GM10847 (cell line): ENCODE measurements around the gene TSPAN2.

Experiments used
- POLR2A ChIP-seq: IDR thresholded peaks from 2 replicates; pipeline ENCODE4 v1.6.1; 2011; ENCODE audit not compliant: insufficient read length; ENCODE audit errors: extremely low read depth

The TSPAN2 gene

DNA sequence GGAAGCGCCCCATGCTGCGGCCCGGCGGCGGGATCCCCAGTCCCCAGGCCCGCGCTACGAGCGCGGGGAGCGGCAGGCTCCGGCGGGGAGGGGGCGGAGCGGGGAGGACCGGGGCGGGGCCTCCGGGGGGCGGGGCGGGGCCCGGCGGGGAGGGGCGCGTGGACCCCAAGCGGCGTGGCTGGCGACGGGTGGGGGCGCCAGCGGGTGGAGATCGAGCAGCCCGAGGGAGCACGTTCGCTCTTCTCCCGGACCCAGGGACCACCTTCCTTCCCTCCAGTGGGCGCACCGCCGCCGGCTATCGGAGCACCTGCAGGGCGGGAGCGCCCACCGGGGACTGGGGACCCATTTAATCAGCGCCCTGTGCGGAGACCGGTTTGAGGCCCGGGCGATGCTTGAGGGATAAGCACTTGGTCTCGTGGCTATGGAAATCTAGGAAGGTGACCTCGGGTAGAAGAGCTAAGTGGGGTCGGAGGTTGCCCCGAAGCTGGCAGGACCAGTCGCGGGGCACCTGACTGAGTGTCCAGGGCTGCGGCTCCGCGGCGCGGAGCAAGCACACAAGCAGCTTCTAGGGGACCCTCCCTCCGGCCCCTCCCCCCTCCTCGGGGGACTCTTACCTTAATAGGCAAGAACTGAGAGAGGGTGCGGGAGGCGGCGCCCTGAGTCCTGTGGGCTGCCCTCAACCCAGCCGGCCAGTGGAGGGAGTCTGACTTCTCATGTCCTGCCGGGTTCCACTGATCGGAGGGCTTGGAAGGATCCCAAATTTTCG is at the start of gene TSPAN2:
Gene TSPAN2, minus strand, starts transcription at position 84 of the 766 bp plus-strand sequence. Its CDS starts 71 bp downstream, at position 13.
- TF ChIP-seq POLR2A = no peak

DNA sequence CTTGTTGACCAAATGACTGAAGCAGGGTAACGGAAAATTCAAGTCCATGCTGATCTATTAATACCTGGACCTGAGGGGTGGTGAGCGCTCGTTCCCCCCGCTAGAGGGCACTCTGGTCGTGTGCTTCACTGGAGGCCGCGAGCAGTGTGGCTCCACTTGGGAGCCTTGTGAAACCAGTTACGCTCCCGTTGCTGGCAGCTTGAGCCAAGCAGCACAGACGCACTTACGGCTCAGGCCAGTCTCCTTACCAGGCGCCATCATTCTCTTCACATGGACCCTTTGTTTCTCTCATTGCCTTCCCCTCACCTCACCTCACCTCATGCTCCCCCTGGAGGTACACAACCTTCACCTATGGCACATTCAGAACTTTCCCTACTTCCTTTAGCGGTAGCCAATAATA is 49.7 kb upstream of the TSPAN2 start:
- no peak for TF ChIP-seq POLR2A

DNA sequence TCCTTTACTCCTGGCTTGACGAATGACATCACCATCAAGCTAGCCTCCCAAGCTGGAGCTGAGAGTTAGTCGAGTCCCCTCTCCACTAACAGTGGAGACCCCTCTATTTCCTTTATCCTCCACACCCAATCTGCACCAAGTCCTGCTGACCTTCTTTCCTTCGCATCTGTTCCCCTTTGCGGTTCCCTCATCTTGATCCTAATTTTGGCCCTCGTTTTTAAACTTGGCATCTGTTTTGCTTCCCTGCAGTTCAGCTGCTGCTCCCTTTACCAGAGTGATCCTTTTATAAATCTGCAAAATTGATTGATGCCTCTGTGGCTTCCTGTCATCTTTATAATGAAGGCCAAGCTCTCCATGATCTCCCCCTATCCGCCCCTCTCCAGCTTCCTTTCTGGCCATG is 49.0 kb upstream of the TSPAN2 start:
- no peak for TF ChIP-seq POLR2A

DNA sequence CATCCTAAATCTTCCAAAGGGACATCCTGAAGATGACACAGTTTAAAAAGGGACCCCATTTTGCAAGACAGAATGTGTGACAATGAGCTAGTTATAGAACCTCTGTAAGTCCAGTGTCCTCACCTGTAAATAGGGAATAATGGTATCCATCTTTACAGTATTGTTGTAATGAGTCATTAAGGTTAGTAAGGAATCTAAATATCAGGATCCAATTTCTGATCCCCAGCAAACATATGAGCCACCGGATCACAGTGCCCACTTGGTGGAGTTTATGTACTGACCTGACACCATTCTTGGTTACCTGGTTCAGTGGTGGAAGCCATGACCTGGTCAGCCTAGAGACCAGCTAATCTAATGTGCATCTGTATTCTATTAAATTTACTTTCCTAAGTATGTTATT is 47.9 kb upstream of the TSPAN2 start:
- TF ChIP-seq POLR2A = no peak

DNA sequence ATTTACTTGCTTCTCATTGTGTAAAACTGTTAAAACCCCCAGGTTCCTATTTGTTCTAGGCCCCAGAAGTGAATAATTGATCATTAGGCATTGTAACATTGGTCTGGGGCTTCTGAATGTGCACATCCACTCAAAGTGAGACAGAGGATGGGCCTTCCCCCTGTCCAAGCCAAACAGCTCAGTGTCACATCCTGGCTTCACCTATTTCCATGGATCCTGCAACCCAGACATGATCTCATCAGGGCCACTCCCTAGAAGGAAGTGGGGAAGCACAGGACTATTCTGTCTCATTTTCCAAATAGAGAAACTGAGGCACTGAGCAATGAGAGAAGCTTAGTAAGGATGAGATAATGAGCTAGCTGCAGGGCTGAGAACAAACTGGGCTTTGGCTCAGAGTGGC is 47.4 kb upstream of the TSPAN2 start:
- no peak for TF ChIP-seq POLR2A

DNA sequence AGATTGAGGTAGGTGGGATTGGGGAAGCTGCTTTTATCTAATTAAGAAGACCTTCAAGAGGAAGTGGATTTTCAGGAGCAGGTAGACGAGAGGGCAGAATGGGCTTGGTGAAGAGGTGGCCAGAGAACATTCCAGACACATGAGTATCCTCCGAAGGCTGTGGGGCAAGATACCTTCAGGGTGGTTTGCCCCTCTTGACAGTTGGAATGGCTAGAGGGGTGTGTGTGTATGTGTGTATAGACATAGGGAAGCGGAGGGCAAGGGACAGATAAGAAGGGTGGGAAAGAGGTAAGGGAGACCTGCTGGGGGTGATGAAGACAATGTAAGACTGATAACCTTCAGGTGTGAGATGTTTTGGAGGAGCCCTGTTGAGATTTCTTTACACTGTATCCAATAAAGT is 46.8 kb upstream of the TSPAN2 start:
- TF ChIP-seq POLR2A = no peak

DNA sequence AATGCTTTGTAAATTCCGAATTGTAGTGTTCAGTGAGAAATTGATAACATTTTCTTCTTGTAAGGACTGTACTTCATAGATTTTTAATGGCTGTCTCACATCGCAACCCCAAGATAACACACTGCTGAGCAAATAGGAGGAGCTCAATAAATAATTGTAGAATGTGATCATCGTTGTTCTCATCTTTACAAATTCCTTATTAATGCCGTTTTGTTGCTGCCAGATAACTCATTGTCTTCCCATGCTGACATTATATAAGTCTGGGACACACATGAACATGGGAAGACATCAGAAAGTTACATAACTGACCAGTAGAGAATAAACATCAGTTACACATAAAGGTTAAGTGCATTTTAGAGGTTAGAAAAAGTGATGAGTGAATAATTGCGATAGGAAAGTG is 46.4 kb upstream of the TSPAN2 start:
- TF ChIP-seq POLR2A = no peak

DNA sequence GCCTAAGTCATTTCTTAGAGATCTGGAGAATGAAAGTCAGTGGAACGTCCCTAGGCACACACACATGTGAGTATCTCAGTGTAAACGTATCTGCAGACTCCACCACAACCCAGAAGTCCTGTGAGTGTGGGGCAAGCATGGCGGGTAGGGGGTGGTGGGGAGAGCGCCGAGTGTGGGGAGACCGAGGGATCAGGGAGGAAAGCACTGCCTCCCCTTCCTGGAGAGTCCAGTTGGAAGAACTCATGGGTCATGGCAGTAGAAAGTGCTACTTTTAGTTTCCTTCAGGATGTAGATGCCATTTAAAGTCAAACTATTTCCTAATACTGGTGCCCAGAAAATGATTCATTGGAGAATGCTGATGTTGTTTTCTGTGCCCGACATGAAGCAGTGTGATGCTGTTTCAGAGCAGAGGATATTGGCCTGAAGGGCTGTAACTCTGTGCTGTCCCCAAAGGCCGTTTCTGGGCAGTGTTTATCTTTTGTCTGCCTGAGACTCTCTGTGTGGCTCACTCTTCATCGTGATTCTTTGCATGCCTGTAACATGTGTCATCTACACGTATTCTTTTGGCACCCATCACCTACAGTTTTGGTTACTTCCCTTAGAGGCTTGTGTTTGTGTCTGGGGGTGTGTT is 45.7 kb upstream of the TSPAN2 start:
- no peak for TF ChIP-seq POLR2A

DNA sequence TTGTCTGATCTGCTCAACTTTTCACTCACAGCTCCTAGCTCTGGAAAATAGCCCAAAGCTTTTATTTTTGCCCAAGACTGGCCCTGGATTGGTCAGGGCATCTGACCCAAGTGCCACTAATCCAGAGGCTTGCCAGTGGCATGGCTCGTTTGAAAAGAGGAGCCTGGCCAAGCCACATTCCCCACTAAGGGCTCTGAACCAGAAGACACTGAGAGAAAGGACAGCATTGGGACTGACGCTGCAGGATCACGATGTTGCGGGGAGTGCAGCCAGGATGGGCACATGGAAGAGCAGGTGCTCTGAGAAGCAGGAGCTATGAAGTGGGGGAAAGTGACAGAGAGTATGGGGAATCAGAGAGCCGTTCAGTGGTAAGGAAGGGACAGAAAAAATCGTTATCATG is 44.9 kb upstream of the TSPAN2 start:
- TF ChIP-seq POLR2A = no peak

DNA sequence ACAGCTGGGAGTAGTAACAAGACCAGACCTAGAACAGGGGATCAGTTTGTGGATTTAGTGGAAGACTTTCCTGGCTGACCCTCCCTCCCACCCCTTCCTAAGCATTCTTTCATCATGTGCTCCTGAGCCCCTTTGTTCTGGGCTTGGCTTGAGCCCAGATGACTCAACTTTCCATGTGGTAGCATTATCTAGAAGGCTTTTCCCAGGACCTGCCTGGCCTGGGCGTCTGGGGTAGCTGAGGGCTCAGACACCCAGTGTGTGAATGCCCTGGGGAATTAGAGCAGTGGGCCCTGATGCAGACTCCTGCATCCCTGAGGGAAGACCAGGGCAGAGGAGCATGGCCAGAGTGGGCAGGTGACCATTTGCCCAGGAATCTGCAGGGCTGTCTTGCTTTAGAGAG is 44.1 kb upstream of the TSPAN2 start:
- no peak for TF ChIP-seq POLR2A

DNA sequence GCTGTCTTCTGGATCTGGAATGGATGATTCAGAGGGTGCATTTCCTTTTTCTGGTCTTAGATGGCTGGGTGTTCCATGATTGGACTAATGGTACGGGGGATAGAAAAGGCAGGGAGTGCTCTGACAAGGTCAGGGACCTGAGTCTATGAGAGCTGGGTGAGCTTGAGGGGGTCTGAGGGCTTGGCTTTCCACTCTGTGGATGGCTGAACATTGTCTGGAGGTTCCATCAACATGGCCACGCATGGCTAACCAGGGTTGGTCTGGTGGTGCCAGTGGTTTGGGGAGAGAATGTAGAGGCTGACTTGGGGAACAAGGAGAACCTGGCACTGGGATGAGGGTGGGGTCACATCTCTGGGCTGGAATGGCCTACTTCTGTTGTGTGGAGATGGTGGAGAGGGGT is 41.5 kb upstream of the TSPAN2 start:
- TF ChIP-seq POLR2A = no peak

DNA sequence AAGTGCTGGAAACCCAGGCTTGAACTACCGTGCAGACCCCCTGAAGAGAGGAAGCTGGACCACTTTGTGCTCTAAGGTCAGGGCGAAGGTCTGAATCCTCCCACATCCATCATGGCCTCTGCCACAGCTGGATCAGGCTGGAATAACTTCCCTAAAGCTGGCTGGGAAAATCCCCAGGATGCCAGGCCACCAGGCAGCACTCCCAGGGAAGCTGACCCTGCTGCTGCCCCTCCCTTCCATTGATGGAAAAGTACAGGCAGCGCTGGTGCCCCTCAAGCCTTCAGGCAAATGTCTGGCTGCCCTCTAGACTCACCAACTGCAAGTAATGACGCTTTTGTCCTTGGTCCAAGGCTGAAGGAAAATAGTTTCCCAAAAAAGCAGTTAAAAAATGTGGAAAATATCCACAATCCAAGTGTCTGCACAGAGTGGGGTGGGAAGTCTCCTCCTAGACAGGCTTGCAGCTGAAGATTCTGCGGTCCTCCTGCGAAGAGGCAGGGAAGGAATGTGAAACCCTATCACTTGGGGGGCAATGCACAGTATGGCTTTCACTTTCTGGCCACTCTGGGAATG is 39.9 kb upstream of the TSPAN2 start:
- no peak for TF ChIP-seq POLR2A

DNA sequence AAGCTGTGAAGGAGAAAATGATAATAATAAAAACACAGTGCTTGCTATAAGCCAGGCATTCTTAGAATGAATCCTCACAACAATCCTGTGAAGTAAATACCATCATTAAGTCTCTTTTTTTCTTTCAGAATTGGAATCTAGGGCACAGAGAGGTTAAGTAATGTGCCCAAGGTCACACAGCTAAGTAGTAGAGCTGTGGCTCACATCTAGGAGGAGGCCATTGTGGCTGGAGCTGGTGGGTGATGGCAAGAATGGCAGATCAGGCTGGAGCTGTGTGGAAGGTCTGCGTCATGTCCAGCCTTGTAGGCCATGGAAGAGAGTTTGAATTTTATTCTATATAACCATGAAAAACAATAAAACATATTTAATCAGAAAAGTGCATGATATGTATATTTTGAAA is 38.2 kb upstream of the TSPAN2 start:
- TF ChIP-seq POLR2A = no peak

DNA sequence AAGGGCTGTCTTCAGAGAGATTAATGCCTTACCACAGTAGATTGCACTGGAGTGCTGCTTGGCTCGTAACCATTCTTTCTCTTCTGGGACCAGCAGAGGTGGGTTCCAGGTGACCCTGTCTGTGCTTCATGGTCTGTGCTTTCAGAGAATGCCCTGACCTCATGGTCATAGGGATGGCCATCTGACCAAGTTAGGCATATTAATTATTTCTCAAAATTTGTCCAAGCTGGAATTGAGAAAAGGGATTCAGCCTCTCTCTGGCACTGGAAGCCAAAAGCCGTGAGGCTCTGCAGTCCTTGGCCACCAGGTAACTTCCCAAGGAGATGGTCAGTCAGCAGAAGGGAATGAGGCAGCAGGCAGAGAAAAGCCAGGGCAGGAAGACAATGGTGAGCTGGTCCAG is 37.2 kb upstream of the TSPAN2 start:
- TF ChIP-seq POLR2A = no peak

DNA sequence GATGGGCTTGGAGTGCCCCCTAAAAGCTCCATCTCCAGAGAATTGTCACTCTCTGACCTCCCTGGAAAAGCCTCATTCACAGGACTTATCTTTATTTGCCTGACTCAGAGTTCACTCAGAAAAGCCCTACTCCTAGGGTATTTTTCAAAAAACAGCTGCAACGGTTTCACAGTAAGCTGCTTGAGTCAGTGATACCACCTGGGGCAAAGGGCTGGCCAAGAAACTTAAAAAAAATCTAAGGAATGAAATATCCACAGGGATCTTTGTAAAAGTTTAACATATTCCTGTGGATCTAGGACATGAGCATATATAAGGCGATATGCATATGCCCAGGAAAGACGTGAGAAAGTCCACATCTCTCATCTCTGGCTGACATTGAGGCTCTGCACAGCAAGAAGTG is 33.8 kb upstream of the TSPAN2 start:
- no peak for TF ChIP-seq POLR2A

DNA sequence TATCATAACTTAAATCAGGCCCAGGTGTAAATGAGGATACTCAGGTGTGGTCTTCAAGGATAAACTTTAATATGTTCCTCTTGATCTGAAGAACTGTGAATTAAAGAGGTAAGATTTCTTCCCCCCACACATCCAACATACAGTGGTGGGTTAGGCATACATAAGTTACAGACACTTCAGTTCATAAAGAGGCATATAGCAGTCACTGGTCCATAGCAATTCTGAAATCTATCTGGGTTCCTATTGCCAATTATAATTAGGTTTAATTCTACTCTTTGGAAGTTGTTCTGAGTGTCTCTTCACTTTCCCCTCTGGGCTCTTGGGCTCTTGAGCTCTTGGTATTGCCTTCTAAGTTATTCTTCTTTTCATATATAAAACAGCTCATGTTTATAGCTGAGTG is 32.5 kb upstream of the TSPAN2 start:
- TF ChIP-seq POLR2A = no peak
